Thymus (tissue), 11 donors: Measurements from ENCODE around the gene FBP1. TPM values are rescaled to one million over a fixed set of nuclear protein-coding genes. Genes with fewer than 3 reads are reported as not detected.

Experiments used
- DNase-seq, 9 donors: peaks; one replicate each; pipeline ENCODE4 v3.0.0-alpha.2; 2013; ENCODE audit warnings: low spot score in 9 of 9, low read depth in 6 of 9, missing footprints in 1 of 9
- H3K27ac ChIP-seq, 2 donors: one replicate each; pipeline ENCODE4 v1.5.1; 2013; ENCODE audit warnings: control low read depth in 1 of 2, low read depth in 1 of 2, low read length in 1 of 2, mild to moderate bottlenecking in 1 of 2, moderate library complexity in 1 of 2
- H3K27me3 ChIP-seq, 2 donors: one replicate each; pipeline ENCODE4 v1.5.1; 2013; ENCODE audit warnings: low read length in 1 of 2; ENCODE audit not compliant: control insufficient read depth in 2 of 2, insufficient read depth in 1 of 2
- H3K36me3 ChIP-seq, 2 donors: one replicate each; pipeline ENCODE4 v1.5.1; 2013; ENCODE audit warnings: low read length in 1 of 2, mild to moderate bottlenecking in 1 of 2, moderate library complexity in 1 of 2; ENCODE audit not compliant: control insufficient read depth in 2 of 2, insufficient read depth in 2 of 2
- H3K4me1 ChIP-seq, 2 donors: one replicate each; pipeline ENCODE4 v1.5.1; 2013; ENCODE audit warnings: low read length in 2 of 2; ENCODE audit not compliant: control insufficient read depth in 2 of 2, insufficient read depth in 2 of 2
- H3K4me3 ChIP-seq, 2 donors: one replicate each; pipeline ENCODE4 v1.5.1; 2013; ENCODE audit warnings: low read length in 2 of 2, control low read depth in 1 of 2, mild to moderate bottlenecking in 1 of 2
- H3K9me3 ChIP-seq, 2 donors: one replicate each; pipeline ENCODE4 v1.5.1; 2013; ENCODE audit warnings: low read length in 1 of 2, mild to moderate bottlenecking in 1 of 2; ENCODE audit not compliant: control insufficient read depth in 2 of 2, insufficient read depth in 1 of 2
- WGBS: extraction: QIAGEN DNeasy Blood & Tissue Kit; methylation state at CpG from one replicate; pipeline ENCODE4 v1.1.7; 2013; 5-methylcytosine and 5-hydroxymethylcytosine counted together
- polyA plus RNA-seq: library from polyadenylated mRNA; stranded (reverse); fragments of 200-250 nt; gene quantifications from one replicate; pipeline ENCODE4 v1.2.3, GENCODE V29; 2013
- total RNA-seq: library from RNA; stranded (reverse); fragments of 120-200 nt; gene quantifications from one replicate; pipeline ENCODE4 v1.2.4, GENCODE V29; 2013
- donor health status: healthy.

FBP1 gene
- total and polyA plus RNA-seq, 2 donors = 0.76 to 10.2 TPM

DNA sequence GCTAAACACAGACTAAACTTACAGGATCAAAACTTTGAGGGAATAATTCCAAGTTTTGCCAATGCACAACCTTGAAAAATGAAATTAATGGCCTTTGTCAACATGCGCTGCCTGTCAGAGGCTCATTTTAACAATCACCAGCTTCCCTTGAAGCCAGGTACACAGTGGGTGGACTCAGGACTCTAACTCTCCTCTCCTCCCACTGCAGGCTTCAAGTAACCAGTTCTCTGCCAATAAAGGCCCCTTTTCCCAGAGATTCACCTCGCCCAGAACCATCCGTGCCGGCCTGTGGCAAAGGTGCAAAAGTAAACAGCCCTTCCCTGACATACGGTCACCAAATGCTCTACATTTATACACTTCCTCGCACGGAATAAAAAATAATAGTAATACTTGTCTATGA lies 27.2 kb downstream of the FBP1 start:
- Histone ChIP-seq H3K9me3 (no peaks in the 10 kb centered on the region), H3K27ac (no peak overlapping the region), H3K4me3 (no peak overlapping the region), H3K27me3 (peaks cover 10 to 59% of the 10 kb centered on the region in 2 donors), H3K4me1 (peaks cover 3 to 7% of the 10 kb centered on the region in 2 donors), H3K36me3 (no peaks in the 10 kb centered on the region)
- DNase-seq = no peak
- 67% methylated on average over 7 of the region's 7 CpGs for WGBS

DNA sequence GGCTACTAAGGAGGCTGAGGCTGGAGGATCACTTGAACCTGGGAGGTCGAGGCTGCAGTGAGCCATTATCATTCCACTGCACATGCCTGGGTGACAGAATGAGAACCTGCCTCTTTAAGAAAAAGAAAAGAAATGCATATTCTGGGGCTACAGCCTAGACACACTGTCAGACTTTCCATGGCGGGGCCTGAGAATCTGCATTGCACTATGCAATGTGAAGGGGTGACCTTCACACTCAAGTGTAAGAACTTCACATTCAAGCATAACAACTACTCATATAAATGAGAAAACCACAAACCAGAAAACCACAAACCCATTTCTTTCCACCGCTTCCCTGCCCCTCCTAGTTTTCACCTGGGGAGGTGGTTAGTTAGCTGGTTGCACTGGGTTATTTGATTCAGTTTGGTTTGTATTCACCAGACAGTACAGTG lies 27.7 kb downstream of the FBP1 start:
- peaks cover 12 to 63% of the 10 kb centered on the region in 2 donors for H3K27me3 ChIP-seq
- peaks cover 3 to 7% of the 10 kb centered on the region in 2 donors for H3K4me1 ChIP-seq
- 58% methylated on average over 3 of the region's 3 CpGs for WGBS
- no peaks in the 10 kb centered on the region for H3K36me3 ChIP-seq
- no peak overlapping the region for H3K4me3 ChIP-seq
- H3K27ac ChIP-seq = no peak overlapping the region
- peak in 5 of 9 donors; percentile 30 to 66 (median 37) for DNase-seq
- H3K9me3 ChIP-seq = no peaks in the 10 kb centered on the region

- H3K27ac ChIP-seq = no peak overlapping the region
- 85% methylated on average over 6 of the region's 6 CpGs for WGBS
- peaks cover 16 to 76% of the 10 kb centered on the region in 2 donors for H3K27me3 ChIP-seq
- DNase-seq = no peak
- H3K4me1 ChIP-seq = peaks cover 3 to 7% of the 10 kb centered on the region in 2 donors
- H3K4me3 ChIP-seq = no peak overlapping the region
- no peaks in the 10 kb centered on the region for H3K9me3 ChIP-seq
- no peaks in the 10 kb centered on the region for H3K36me3 ChIP-seq
Measured at GRCh38 chr9:94610181-94610606, 29.1 kb downstream of the FBP1 start.

- Histone ChIP-seq H3K9me3 (no peaks in the 10 kb centered on the region), H3K4me3 (no peak overlapping the region), H3K4me1 (peaks cover 3 to 14% of the 10 kb centered on the region in 2 donors), H3K27me3 (peaks cover 18 to 68% of the 10 kb centered on the region in 2 donors), H3K36me3 (no peaks in the 10 kb centered on the region), H3K27ac (no peak overlapping the region)
- WGBS = 96% methylated on average over 8 of the region's 8 CpGs
- DNase-seq = no peak
Measured at GRCh38 chr9:94607423-94607691, 32.0 kb downstream of the FBP1 start.

- Histone ChIP-seq H3K36me3 (no peaks in the 10 kb centered on the region), H3K27ac (no peak overlapping the region), H3K27me3 (peaks cover 18 to 66% of the 10 kb centered on the region in 2 donors), H3K9me3 (no peaks in the 10 kb centered on the region), H3K4me3 (no peak overlapping the region), H3K4me1 (peaks cover 3 to 10% of the 10 kb centered on the region in 2 donors)
- DNase-seq = no peak
- WGBS = 95% methylated on average over 24 of the region's 24 CpGs
Measured at GRCh38 chr9:94606646-94607422, 32.5 kb downstream of the FBP1 start.

GRCh38 chr9:94603259-94604160 lies 35.8 kb downstream of the FBP1 start:
- no peaks in the 10 kb centered on the region for H3K9me3 ChIP-seq
- H3K4me3 ChIP-seq = no peak overlapping the region
- peaks cover 9 to 38% of the 10 kb centered on the region in 2 donors for H3K27me3 ChIP-seq
- 32% methylated on average over 21 of the region's 21 CpGs for WGBS
- DNase-seq = peak in 8 of 9 donors; percentile 21 to 66 (median 43)
- no peak overlapping the region for H3K27ac ChIP-seq
- H3K36me3 ChIP-seq = no peaks in the 10 kb centered on the region
- peaks cover 0 to 7% of the 10 kb centered on the region in 2 donors for H3K4me1 ChIP-seq

DNA sequence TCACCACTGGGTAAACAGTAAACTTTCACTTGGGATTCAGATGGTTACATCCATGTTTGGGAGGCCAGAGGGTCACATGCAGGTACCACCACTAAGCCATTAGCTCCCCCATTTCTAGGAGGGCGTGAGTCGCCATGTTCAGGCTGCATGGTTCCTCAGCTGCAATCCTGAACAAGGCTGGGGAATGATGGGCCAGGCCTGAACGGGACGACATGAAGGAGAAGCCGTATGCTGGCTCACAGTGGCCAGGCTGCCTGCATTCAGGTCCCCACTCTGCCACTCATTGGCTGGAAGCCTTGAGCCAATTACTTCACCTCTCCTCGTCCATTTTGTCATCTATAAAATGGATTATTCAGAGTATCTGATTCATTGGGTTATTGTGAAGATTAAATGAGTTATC lies 36.7 kb downstream of the FBP1 start:
- no peak overlapping the region for H3K27ac ChIP-seq
- peaks cover 0 to 7% of the 10 kb centered on the region in 2 donors for H3K4me1 ChIP-seq
- DNase-seq = no peak
- no peak overlapping the region for H3K4me3 ChIP-seq
- peaks cover 8 to 30% of the 10 kb centered on the region in 2 donors for H3K27me3 ChIP-seq
- 93% methylated on average over 6 of the region's 6 CpGs for WGBS
- H3K9me3 ChIP-seq = no peaks in the 10 kb centered on the region
- H3K36me3 ChIP-seq = no peaks in the 10 kb centered on the region

GRCh38 chr9:94600715-94601114 lies 38.6 kb downstream of the FBP1 start:
- peaks cover 3 to 10% of the 10 kb centered on the region in 2 donors for H3K27me3 ChIP-seq
- 94% methylated on average over 10 of the region's 10 CpGs for WGBS
- H3K27ac ChIP-seq = no peak overlapping the region
- DNase-seq = no peak
- no peak overlapping the region for H3K4me3 ChIP-seq
- peaks cover 0 to 7% of the 10 kb centered on the region in 2 donors for H3K4me1 ChIP-seq
- no peaks in the 10 kb centered on the region for H3K9me3 ChIP-seq
- no peaks in the 10 kb centered on the region for H3K36me3 ChIP-seq

DNA sequence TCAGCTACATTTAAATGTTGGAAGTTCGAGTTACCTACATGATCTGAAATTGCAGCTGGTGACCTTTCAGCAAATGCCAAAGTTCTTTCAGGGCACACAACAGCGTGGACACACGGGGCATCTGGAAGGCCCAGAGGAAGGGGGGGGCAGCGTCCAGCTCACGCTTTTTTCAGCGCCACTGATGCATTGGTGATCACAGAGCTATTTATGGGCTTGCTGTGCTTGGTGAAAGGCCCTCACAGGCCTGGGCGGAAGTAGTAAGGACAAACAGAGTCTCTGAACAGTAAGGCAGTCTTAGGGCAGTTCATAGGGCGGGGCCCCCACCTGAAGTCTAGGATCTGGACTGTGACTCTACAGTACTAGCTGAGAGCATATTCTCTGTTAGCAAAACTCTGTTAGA lies 39.1 kb downstream of the FBP1 start:
- peaks cover 0 to 7% of the 10 kb centered on the region in 2 donors for H3K4me1 ChIP-seq
- no peaks in the 10 kb centered on the region for H3K36me3 ChIP-seq
- no peak overlapping the region for H3K27ac ChIP-seq
- no peak for DNase-seq
- H3K27me3 ChIP-seq = peaks cover 2 to 8% of the 10 kb centered on the region in 2 donors
- 95% methylated on average over 8 of the region's 8 CpGs for WGBS
- H3K4me3 ChIP-seq = no peak overlapping the region
- H3K9me3 ChIP-seq = no peaks in the 10 kb centered on the region
